Astrocyte (in vitro differentiated cells and primary cell): ENCODE results near the gene CENPB. TPM values are rescaled to one million over a fixed set of nuclear protein-coding genes. Genes with fewer than 3 reads are reported as not detected.

Source experiments
- DNase-seq: peaks from one replicate; pipeline ENCODE4 v3.0.0-alpha.2; 2010; ENCODE audit warnings: low read depth
- FAIRE-seq: peaks from 2 replicates; lab custom pipeline; 2011; peaks lifted over from hg19 to GRCh38; lab: Jason Lieb, UNC
- H2AFZ ChIP-seq: 2 replicates; pipeline ENCODE4 v1.6.0; 2012; ENCODE audit warnings: low read depth, low read length, inconsistent platforms
- H3K27ac ChIP-seq: 2 replicates; pipeline ENCODE4 v1.5.1; 2011; ENCODE audit warnings: low read depth, low read length, inconsistent platforms
- H3K27me3 ChIP-seq: 2 replicates; pipeline ENCODE4 v1.6.0; 2011; ENCODE audit warnings: low read length, inconsistent platforms; ENCODE audit not compliant: insufficient read depth
- H3K36me3 ChIP-seq: 2 replicates; pipeline ENCODE4 v1.5.1; 2011; ENCODE audit warnings: low read length, inconsistent platforms; ENCODE audit not compliant: insufficient read depth
- H3K4me1 ChIP-seq: 2 replicates; pipeline ENCODE4 v1.5.1; 2011; ENCODE audit warnings: low read length, inconsistent platforms; ENCODE audit not compliant: insufficient read depth
- H3K4me2 ChIP-seq: 2 replicates; pipeline ENCODE4 v1.6.0; 2012; ENCODE audit warnings: low read length, inconsistent platforms
- H3K4me3 ChIP-seq: 2 replicates; pipeline ENCODE4 v1.5.1; 2011; ENCODE audit warnings: low read depth, mild to moderate bottlenecking, low read length, inconsistent platforms; ENCODE audit not compliant: insufficient read depth
- H3K79me2 ChIP-seq: 2 replicates; pipeline ENCODE4 v1.6.0; 2012; ENCODE audit warnings: mild to moderate bottlenecking, low read length, inconsistent platforms; ENCODE audit not compliant: insufficient read depth
- H3K9ac ChIP-seq: 2 replicates; pipeline ENCODE4 v1.6.0; 2012; ENCODE audit warnings: mild to moderate bottlenecking, low read length, inconsistent platforms
- H3K9me3 ChIP-seq: 2 replicates; pipeline ENCODE4 v1.5.1; 2012; ENCODE audit warnings: low read depth, mild to moderate bottlenecking, low read length, inconsistent platforms; ENCODE audit not compliant: insufficient read depth
- H4K20me1 ChIP-seq: 2 replicates; pipeline ENCODE4 v1.6.0; 2012; ENCODE audit warnings: low read length, inconsistent platforms; ENCODE audit not compliant: insufficient read depth
- H3K27ac Mint-ChIP-seq: one replicate; pipeline ENCODE4 v1.8.0; 2021; ENCODE audit warnings: mild to moderate bottlenecking, mixed read lengths; ENCODE audit not compliant: unreplicated experiment
- H3K27me3 Mint-ChIP-seq: one replicate; pipeline ENCODE4 v1.8.0; 2021; ENCODE audit warnings: low read depth, mixed read lengths; ENCODE audit not compliant: unreplicated experiment
- H3K36me3 Mint-ChIP-seq: one replicate; pipeline ENCODE4 v1.8.0; 2021; ENCODE audit warnings: low read depth, mixed read lengths; ENCODE audit not compliant: unreplicated experiment
- H3K4me1 Mint-ChIP-seq: one replicate; pipeline ENCODE4 v1.8.0; 2021; ENCODE audit warnings: low read depth, mixed read lengths; ENCODE audit not compliant: unreplicated experiment
- H3K4me3 Mint-ChIP-seq: one replicate; pipeline ENCODE4 v1.8.0; 2021; ENCODE audit warnings: mild to moderate bottlenecking, moderate library complexity, mixed read lengths; ENCODE audit not compliant: unreplicated experiment
- H3K9me3 Mint-ChIP-seq: one replicate; pipeline ENCODE4 v1.8.0; 2021; ENCODE audit warnings: mild to moderate bottlenecking, mixed read lengths; ENCODE audit not compliant: unreplicated experiment
- CTCF ChIP-seq: IDR thresholded peaks from 2 replicates; pipeline ENCODE4 v1.5.1; 2011; ENCODE audit warnings: low read depth, mild to moderate bottlenecking, inconsistent platforms, low read length, moderate library complexity; ENCODE audit not compliant: insufficient read depth
- EZH2 ChIP-seq: IDR thresholded peaks from 2 replicates; pipeline ENCODE4 v1.6.1; 2012; ENCODE audit warnings: mild to moderate bottlenecking, low read length, inconsistent platforms; ENCODE audit not compliant: insufficient read depth
- total RNA-seq: library from RNA; stranded (reverse); gene quantifications from 2 replicates; pipeline ENCODE4 v1.2.1, GENCODE V29; 2021

The CENPB gene
- total RNA-seq, 1 donor from 2014 or later, result 39.1 TPM

DNA sequence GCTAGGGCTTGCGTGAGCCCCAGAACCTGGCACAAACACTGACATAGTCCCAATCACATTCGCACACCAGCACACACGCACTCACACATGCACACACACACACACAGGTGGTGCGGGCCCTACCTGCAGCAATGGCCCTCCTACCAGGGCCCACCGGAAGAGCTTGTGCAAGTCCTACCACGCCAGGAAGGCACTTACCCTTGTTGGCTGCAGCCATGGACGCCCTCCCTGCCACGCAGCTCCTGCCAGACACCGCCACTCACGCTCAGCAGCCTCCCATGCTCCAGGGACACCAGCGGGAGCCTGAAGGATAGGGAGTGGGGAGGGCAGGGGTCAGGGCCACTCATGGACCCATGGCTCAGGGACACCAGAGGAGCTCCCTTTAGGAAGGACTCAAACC is 26.7 kb downstream of the CENPB start:
- no peak overlapping the region for H3K4me3 ChIP-seq
- H3K36me3 ChIP-seq, result peaks cover 3% of the 10 kb centered on the region
- Mint-ChIP-seq H3K27ac (no peak overlapping the region), H3K9me3 (no peaks in the 10 kb centered on the region), H3K36me3 (peaks cover 9% of the 10 kb centered on the region), H3K27me3 (no peaks in the 10 kb centered on the region), H3K4me3 (no peak overlapping the region), H3K4me1 (no peaks in the 10 kb centered on the region)
- H2AFZ ChIP-seq, result no peak overlapping the region
- no peak overlapping the region for H3K9ac ChIP-seq
- peaks cover 25% of the 10 kb centered on the region for H3K79me2 ChIP-seq
- H4K20me1 ChIP-seq, result peaks cover 14% of the 10 kb centered on the region
- no peak overlapping the region for H3K27ac ChIP-seq
- H3K9me3 ChIP-seq, result no peaks in the 10 kb centered on the region
- TF ChIP-seq CTCF (no peak), EZH2 (no peak)
- no peaks in the 10 kb centered on the region for H3K27me3 ChIP-seq
- FAIRE-seq (no peak), DNase-seq (no peak)
- H3K4me2 ChIP-seq, result no peak overlapping the region
- H3K4me1 ChIP-seq, result no peaks in the 10 kb centered on the region

DNA sequence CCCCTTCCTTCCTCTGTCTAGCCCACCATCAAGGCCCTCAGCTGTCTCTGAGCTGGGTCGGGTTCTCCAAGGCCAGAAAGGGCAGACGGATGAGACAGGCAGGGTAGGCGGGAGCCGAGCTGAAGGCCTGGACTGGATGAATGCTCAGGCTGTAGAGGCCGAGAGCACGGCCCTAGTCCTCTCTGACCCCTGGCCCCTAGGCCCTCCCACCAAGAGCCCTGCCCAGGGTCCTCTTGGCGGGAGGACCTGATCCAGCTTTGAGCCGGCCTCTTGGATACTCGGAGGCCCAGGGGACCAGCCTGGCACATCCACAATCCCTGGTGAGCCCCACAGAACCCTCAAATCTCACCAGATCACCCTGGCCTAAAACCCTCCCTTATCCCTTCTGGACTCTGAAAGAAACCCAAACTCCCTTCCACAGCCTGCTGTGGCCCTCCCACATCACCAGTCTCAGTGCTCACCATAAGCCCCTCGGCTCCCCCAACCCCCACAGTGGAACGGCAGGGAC is 27.2 kb downstream of the CENPB start:
- no peak overlapping the region for H3K4me3 Mint-ChIP-seq
- Histone ChIP-seq H3K9ac (no peak overlapping the region), H4K20me1 (peaks cover 9% of the 10 kb centered on the region), H3K27ac (no peak overlapping the region), H2AFZ (no peak overlapping the region), H3K4me1 (no peaks in the 10 kb centered on the region), H3K4me3 (no peak overlapping the region), H3K36me3 (peaks cover 3% of the 10 kb centered on the region), H3K79me2 (peaks cover 20% of the 10 kb centered on the region), H3K4me2 (no peak overlapping the region), H3K9me3 (no peaks in the 10 kb centered on the region), H3K27me3 (no peaks in the 10 kb centered on the region)
- no peak overlapping the region for H3K27ac Mint-ChIP-seq
- peaks cover 9% of the 10 kb centered on the region for H3K36me3 Mint-ChIP-seq
- H3K9me3 Mint-ChIP-seq, result no peaks in the 10 kb centered on the region
- no peaks in the 10 kb centered on the region for H3K4me1 Mint-ChIP-seq
- no peak for FAIRE-seq
- no peak for TF ChIP-seq CTCF
- TF ChIP-seq EZH2, result no peak
- DNase-seq, result no peak
- H3K27me3 Mint-ChIP-seq, result no peaks in the 10 kb centered on the region

DNA sequence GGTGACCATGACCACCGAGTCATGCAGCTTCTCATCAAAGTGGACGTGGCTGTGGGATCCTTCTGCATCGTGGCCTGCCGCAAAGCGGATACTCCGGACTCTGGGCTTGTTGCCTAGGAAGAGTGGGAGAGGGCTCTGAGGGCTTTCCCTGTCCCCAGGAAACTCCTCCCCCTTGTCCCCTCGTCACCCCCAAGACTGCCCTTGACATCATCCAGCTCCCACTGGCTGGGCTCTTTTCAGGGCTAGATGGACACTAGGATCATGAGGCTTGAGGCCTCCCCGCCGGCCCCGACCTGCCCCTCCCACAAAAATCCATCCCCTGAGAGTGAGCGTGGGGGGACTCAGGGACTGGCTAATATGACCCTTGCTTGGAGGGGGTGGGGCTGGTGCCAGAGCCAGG is 28.0 kb downstream of the CENPB start:
- Mint-ChIP-seq H3K4me1 (no peaks in the 10 kb centered on the region), H3K27ac (no peak overlapping the region), H3K4me3 (no peak overlapping the region), H3K9me3 (no peaks in the 10 kb centered on the region), H3K36me3 (peaks cover 9% of the 10 kb centered on the region), H3K27me3 (no peaks in the 10 kb centered on the region)
- Histone ChIP-seq H2AFZ (no peak overlapping the region), H3K4me2 (no peak overlapping the region), H3K79me2 (peaks cover 13% of the 10 kb centered on the region), H3K9me3 (no peaks in the 10 kb centered on the region), H3K27me3 (no peaks in the 10 kb centered on the region), H3K27ac (no peak overlapping the region), H3K4me3 (no peak overlapping the region), H3K9ac (no peak overlapping the region), H3K36me3 (peaks cover 3% of the 10 kb centered on the region), H3K4me1 (no peaks in the 10 kb centered on the region), H4K20me1 (peaks cover 5% of the 10 kb centered on the region)
- no peak for TF ChIP-seq CTCF
- no peak for TF ChIP-seq EZH2
- DNase-seq (no peak), FAIRE-seq (no peak)
